GM18873 (cell line): ENCODE measurements around the gene C2CD3.
"Not testable (repeated sequence)": the region's sequence is repeated elsewhere in the genome, so short reads cannot be mapped to it uniquely, and the experiment has no call there.

Source experiments
- ATAC-seq: cut with Tn5 transposase; IDR thresholded peaks from one replicate; pipeline ENCODE4 v1.9.1; 2021; ENCODE audit warnings: mild to moderate bottlenecking, moderate library complexity, moderate number of reproducible peaks; ENCODE audit not compliant: unreplicated experiment, low FRiP score

The C2CD3 gene

GRCh38 chr11:74070723-74071492, 99.9 kb downstream of the C2CD3 start:
- ATAC-seq: no peak

GRCh38 chr11:74069146-74070046, 101.4 kb downstream of the C2CD3 start:
- no peak for ATAC-seq

- ATAC-seq: not testable (repeated sequence)
Measured at GRCh38 chr11:74066663-74067062, 104.1 kb downstream of the C2CD3 start.

GRCh38 chr11:74065534-74065933, 105.3 kb downstream of the C2CD3 start:
- not testable (repeated sequence) for ATAC-seq

GRCh38 chr11:74063628-74064027, 107.2 kb downstream of the C2CD3 start:
- ATAC-seq: not testable (repeated sequence)

GRCh38 chr11:74061599-74061998, 109.2 kb downstream of the C2CD3 start:
- ATAC-seq: not testable (repeated sequence)

GRCh38 chr11:74057249-74058151, 113.3 kb downstream of the C2CD3 start:
- no peak for ATAC-seq

GRCh38 chr11:74055938-74056337, 114.9 kb downstream of the C2CD3 start:
- ATAC-seq: no peak

GRCh38 chr11:74050465-74050864, 120.3 kb downstream of the C2CD3 start:
- ATAC-seq: no peak

- ATAC-seq: no peak
Measured at GRCh38 chr11:74048993-74049392, 121.8 kb downstream of the C2CD3 start.

- ATAC-seq: no peak
Measured at GRCh38 chr11:74044538-74044937, 126.3 kb downstream of the C2CD3 start.

GRCh38 chr11:74043450-74043849, 127.4 kb downstream of the C2CD3 start:
- ATAC-seq: no peak

GRCh38 chr11:74037309-74037708, 133.5 kb downstream of the C2CD3 start:
- ATAC-seq: no peak

GRCh38 chr11:74035264-74035663, 135.5 kb downstream of the C2CD3 start:
- ATAC-seq: no peak

GRCh38 chr11:74033046-74033445, 137.8 kb downstream of the C2CD3 start:
- no peak for ATAC-seq

- no peak for ATAC-seq
Measured at GRCh38 chr11:74030723-74031676, 139.8 kb downstream of the C2CD3 start.

GRCh38 chr11:74025467-74026166, 145.2 kb downstream of the C2CD3 start:
- no peak for ATAC-seq

GRCh38 chr11:74024261-74025029, 146.4 kb downstream of the C2CD3 start:
- ATAC-seq: no peak
